GM18508 (cell line): ENCODE measurements around the gene FGFRL1.
A peak's percentile ranks its signal among the peaks of the same experiment; 100 is the strongest.
"Not testable (repeated sequence)": the region's sequence is repeated elsewhere in the genome, so short reads cannot be mapped to it uniquely, and the experiment has no call there.

ENCODE experiments used
- ATAC-seq: cut with Tn5 transposase; IDR thresholded peaks from one replicate; pipeline ENCODE4 v1.9.1; 2021; ENCODE audit warnings: moderate number of reproducible peaks; ENCODE audit not compliant: insufficient read depth, unreplicated experiment

The FGFRL1 gene

GRCh38 chr4:1047976-1048772 is 36.7 kb downstream of the FGFRL1 start:
- no peak for ATAC-seq

DNA sequence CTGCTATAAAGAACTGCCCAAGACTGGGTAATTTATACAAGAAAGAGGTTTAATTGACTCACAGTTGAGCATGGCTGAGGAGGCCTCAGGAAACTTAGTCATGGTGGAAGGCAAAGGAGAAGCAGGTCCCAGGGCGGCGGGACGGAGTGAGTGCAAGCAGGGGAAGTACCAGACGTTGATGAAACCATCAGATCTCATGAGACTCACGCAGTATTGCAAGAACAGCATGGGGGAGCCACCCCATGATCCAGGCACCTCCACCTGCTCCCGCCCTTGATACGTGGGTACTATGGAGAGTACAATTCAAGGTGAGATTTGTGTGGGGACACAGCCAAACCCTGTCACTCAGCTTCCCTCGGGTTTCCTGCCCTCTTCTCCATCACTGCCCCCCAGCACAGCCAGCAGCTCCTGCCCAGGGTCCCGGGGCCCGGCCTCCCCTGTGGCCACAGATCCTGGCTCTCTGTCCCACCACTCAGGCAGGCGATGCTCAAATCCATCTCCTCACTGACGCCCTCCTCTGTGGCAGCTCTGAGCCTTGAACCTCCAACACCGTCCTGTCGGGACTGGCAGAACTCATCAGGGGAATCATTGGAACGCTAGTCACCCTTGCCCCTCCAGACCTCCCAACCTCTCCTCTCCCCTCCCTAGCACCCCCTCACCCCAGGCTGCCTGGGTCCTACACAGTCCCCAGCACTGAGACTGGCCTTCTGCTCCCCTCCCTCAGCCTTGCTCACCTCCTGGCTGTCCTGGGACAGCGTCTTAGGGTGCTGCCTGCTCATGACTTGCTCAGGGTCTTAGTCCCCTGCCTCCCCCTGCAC is 37.6 kb downstream of the FGFRL1 start:
- no peak for ATAC-seq

DNA sequence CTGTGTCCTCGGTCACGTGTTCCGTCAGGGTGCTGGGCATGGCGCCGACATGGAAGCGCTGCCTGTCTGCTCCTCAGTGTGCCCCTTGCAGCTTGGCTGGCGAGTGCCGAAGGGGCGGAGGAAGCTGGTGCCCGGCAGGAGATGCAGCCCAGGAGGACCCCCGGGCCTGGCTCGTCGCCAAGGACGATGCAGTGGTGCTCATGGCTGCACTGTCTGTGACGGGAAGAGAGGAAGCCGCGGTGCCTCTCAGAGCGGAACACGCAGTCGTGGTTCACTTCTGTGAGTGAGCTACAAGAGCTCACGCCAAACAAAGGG is 38.1 kb downstream of the FGFRL1 start:
- no peak for ATAC-seq

DNA sequence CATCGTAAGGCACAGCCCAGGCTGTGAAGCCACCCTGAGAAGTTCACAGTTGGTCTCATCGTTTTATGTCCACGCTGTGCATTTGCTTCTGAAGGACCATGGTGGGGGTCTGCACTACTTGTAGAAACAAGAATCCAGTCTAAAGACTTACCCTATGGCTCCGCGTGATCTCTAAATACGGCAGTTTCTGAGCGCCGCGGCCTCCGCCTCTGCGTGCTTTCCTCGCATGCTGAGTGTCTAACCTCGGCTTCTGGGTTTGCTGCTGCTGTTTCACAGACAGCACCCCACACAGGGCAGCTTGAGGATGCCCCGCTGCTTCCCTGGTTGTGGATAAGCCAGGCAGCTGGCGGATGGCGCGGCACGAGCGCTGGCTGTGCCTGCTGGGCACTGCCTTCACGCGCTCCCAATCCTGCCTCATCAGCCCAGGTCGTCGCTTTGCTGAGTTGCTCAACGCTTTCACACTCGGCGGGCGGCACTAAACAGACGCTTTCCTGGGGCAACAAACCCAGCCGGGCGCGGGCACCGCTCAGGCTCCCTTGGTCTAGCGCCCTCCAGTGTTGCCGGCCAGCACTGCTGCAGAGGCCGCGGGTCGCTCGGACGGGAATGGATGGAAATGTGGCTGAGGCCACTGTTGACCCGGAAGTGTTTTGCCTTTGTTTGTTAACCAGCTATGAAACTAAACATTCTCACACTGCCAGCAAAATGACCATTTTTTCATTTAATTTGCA is 39.2 kb downstream of the FGFRL1 start:
- ATAC-seq = no peak

- ATAC-seq = no peak
Measured at GRCh38 chr4:1051472-1051871, 40.0 kb downstream of the FGFRL1 start.

DNA sequence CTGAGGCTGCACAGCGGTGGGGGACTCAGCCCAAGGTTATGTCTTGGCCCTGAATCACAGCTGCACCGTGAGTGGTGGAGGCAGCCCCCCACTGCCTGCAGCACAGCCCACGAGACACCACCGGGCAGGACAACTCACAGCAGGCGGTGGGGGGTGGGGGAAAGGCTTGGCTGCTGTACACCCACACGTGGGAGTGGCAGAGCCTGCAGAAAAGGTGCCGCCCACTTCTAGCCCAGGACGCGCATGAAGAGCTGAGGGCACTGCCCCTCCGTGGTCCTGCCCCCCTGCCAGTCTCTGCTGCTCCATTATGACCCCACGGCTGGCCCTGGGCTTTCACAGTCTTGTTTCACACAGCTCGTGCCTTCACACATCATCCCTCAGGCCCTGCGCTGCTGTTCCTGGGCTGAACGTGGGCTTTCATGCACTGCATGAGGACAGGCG is 40.8 kb downstream of the FGFRL1 start:
- no peak for ATAC-seq

DNA sequence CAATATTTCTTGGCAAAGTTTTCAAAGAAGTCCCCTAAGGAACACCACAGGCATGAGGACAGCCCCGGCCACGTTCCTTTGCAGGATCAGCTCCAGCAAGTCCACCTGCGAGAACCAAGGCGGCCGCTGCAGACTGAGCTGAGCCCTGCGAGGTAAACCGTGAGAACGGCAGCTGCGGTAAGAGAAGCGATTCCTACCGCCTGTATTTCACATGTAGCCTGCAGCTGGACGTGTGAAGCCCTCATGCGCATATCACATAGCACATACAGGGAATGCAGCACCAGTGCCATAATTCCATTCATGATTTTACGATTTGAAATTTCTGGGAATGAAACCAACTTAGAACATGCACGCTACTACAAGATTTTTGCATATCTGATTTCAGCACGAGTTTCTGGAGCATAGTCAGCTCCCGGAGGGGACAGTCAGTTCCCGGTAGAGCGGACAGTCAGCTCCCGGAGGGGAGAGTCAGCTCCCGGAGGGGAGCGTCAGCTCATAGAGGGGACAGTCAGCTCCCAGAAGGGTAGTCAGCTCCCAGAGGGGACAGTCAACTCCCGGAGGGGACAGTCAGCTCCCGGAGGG is 41.7 kb downstream of the FGFRL1 start:
- no peak for ATAC-seq

DNA sequence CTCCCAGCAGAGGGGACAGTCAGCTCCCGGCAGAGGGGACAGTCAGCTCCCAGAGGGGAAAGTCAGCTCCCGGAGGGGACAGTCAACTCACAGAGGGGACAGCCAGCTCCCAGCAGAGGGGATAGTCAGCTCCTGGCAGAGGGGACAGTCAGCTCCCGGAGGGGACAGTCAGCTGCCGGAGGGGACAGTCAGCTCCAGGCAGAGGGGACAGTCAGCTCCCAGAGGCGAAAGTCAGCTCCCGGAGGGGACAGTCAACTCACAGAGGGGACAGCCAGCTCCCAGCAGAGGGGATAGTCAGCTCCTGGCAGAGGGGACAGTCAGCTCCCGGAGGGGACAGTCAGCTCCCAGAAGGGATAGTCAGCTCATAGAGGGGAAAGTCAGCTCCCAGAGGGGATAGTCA is 42.5 kb downstream of the FGFRL1 start:
- ATAC-seq = not testable (repeated sequence)

GRCh38 chr4:1054696-1055242 is 43.3 kb downstream of the FGFRL1 start:
- ATAC-seq = not testable (repeated sequence)

GRCh38 chr4:1055243-1055701 is 43.8 kb downstream of the FGFRL1 start:
- ATAC-seq = not testable (repeated sequence)

- ATAC-seq = peak; percentile 55
Measured at GRCh38 chr4:1055721-1056590, 44.5 kb downstream of the FGFRL1 start.

GRCh38 chr4:1056671-1057402 is 45.4 kb downstream of the FGFRL1 start:
- ATAC-seq = no peak

- ATAC-seq = no peak
Measured at GRCh38 chr4:1057403-1057745, 45.9 kb downstream of the FGFRL1 start.

GRCh38 chr4:1058198-1058996 is 47.0 kb downstream of the FGFRL1 start:
- no peak for ATAC-seq

GRCh38 chr4:1058997-1059665 is 47.7 kb downstream of the FGFRL1 start:
- ATAC-seq = no peak

DNA sequence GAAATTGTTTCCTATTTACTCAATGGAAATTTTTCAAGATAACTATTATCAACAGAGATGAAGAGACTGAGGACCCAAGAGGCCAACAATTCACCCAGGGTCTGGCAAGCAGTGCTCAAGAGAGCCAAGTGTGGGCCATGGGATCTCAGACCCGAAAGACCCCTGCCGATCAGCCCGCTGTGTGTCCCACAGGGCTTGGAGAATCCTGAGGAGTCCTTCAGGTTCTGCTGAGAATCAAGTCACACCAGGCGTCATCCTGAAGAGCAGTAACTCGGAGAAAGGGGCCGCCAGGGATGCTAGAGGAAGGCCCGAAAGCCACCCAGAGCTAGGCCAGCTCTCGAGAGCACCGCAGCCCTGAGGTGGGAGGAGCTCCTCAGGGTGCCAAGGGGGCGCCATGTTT is 48.7 kb downstream of the FGFRL1 start:
- ATAC-seq = no peak

DNA sequence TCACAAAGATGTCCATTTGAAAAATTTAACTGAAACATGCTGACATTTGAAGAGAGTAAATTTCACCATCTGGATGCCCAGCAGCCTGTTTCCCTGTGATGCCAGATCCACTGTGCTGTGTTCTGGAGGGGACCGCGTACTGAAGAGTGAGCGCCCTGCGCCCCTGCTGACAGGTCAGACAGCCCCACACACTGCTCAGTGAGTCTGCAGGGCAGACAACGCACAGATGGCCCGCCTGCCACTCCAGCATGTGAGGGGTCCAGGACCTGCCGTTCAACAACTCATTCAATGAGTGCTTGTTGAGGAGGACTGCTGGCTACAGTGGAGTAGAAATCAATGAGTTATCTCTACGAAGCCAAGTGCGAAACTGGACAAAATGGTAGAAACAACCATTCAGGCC is 49.2 kb downstream of the FGFRL1 start:
- ATAC-seq = no peak
